Measurements from ENCODE around the gene C16orf78.

C16orf78 gene

DNA sequence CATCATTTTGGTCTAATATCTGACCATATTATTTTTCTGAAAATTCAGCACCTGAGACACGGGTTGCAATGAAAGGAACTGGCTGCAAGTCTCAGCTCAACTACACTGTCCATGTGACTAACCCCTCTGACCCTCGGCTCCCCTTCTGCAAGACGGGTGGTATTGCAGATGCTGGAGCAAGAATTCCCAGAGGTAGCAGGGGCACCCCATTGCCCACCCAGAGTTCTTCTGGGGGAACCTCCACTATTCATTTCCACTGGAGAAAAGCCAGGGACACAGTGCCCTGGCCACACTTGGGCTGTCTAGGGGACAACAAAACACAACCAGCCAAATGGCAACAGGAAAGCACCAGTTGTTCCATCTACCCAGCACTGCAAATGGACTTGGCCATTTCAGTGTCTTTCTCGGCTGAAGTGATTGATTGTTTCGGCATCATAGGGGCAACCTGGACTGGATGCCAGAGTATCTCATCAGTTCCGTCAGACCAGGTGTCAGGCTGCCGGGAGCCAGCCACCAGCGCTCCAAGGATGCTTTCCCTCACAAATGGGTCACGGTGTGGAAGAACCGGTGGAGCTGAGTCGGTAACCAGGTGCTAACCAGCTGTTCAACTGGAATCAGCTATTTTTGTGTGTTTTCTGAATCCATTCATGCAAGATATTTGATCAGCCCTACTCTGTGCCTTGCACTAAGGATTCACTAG is 58.1 kb downstream of the C16orf78 start:
- DNase-seq (ENCODE audit: low spot score): no peak

DNA sequence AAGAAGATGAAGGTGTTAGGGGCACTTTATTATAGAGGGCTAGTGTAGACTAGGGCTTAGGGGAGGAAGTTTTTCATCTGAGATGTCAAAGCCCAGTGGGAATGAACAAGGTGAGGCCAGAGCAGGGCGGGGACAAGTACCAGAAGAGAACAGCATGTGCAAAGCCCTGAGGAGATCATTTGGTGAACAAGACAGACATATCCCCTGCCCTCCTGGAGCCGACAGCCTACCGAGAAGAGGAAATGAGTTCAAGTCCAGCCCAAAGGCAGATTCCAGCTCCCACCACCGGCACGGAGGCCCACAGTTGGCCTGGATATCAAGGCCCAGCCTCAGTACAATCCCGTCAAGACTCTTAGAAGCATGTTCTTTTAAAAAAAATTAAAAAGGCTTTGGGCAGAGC is 61.1 kb downstream of the C16orf78 start:
- no peak for DNase-seq (ENCODE audit: low spot score)

DNA sequence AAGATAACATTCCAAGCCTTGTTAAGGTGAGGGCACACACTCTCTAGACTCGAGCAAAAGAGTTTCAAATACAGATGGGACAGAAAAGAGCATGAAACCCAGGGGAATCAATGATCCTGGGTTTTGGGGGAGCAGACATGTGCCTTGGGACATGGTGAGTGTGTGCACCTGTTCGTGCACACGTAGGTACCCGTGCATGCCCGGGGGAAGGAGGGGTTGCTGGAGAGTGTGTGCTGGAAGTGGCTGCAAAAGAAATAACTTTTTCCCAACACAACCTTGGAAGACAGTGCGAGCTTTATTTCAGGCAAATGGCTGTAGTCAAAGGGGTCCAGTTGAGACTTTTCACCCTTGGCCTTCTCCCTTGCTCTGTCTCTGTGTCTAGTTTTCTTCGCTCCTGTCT is 62.6 kb downstream of the C16orf78 start:
- no peak for DNase-seq (ENCODE audit: low spot score)

- no peak for DNase-seq (ENCODE audit: low spot score)
These were observed 63.7 kb downstream of the C16orf78 start for GRCh38 chr16:49437344-49437743.

DNA sequence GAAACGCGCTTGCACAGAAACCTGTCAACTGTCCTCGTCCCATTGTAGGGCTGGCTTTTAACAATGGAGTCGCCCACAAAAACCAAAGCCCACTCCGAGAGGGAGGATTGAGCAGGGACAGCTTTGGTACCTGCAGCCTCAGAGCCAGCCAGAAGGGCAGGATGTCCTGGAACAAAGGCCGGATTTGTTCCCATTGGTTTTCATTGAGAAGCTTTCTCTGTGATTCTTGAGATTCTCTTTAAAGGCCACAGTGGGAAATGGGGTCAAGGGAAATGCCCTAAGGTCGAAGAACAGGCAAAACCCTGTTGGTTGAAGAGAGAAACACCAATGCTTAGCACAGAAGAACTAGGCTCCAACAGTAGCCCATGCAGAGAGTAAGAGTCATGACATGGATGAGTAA is 65.4 kb downstream of the C16orf78 start:
- DNase-seq (ENCODE audit: low spot score): no peak

DNA sequence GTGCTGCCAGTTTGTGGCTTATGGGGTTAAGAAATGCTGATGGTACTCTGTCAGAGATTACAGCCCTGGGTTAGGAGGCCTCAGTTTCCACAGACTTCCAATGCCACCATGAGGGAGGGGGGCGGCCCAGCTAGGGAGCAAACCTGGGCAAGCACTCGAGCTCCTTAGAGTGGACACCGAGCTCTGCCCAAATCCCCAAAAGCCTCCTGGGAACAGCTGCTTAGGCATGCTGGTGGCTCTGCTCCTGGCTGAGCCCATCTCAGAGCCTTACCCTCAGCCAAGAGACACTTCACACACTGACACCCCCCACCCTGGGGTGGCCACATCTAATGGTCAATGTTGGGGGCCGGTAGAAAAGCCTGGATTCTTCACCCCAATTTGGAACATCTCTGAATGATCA is 66.1 kb downstream of the C16orf78 start:
- no peak for DNase-seq (ENCODE audit: low spot score)

DNA sequence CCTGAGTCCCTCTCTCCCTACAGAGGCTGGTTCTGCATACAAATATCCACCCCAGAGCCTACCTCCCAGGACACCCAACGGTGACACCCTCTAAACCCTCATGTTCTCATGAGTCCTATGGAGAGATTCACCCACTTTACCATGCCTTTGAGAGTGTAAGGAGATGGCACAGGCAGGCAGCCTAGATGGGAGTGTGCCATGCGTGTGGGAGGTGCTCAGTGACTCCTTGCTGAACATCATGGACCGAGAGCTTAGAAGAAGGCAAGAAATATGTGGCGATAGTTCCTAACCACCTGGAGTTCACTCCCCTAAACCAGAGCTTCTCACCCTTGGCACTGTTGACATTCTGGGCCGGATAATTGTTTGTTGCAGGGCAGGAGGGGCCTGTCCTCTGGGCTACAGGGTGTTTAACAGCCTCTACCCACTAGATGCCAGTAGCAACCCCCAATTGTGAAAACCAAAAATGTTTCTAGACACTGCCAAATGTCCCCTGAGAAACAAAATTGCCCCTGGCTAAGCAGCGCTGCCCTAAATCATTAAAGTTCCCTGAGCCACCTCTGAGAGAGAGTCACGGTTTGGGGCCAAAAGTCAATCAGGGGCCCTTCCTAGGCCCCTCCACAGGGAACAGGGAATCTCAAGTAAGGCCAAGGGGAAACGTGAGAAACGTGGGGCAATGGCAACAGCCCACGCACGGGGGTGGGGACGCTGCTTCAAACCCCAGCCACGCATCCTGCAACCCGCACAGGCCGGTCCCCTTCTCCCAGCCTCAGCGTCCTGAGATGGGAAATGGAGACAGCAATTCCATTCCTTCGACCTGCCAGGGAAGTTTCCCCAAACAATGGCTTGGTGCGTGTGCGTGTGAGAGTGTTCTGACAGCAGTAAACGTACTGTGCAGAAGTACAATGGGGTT is 66.8 kb downstream of the C16orf78 start:
- DNase-seq (ENCODE audit: low spot score): no peak

GRCh38 chr16:49441366-49441780 is 67.8 kb downstream of the C16orf78 start:
- DNase-seq (ENCODE audit: low spot score): no peak

DNA sequence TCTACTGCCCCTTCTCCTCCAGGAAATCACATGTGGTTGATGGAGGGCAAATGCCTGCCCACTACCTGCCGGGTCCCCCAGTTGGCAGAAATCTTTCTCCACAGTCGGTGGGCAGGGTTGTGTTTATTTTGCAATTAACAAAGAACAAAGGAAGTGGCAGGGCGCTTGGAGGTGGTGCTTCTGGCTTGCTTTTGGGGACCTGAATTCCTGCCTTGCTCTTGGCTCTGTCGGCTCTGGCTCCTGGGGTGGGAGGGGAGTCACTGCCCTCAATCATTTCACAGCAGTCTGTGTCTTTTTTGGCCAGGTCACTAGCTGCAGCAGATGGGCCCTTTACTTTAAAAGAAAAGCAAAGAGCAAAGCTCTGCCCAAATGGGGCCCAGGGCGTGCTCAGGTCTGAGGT is 69.2 kb downstream of the C16orf78 start:
- DNase-seq (ENCODE audit: low spot score): no peak

DNA sequence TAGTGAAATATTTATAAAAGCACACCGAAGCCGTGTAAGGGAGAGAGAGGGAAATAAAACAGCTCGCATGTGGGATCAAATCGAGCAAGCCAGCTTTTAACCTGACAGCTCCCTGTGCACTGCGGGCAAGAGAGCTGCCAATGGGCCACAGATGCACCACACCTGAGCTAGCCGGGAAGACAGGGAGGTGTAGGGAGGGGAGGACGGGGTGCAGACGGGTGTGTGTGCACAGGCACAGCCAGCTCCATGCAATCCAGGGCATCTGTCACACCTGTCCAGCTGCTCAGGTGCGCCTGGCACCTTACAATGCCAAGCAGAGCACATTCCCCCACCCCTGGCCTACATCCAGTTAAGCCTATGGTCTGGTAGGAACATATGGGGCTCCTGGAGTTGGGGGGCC is 70.0 kb downstream of the C16orf78 start:
- DNase-seq (ENCODE audit: low spot score): no peak

- DNase-seq (ENCODE audit: low spot score): no peak
These were observed 73.2 kb downstream of the C16orf78 start for GRCh38 chr16:49446805-49447204.

Data from HuH-7.5 (cell line).